Spleen (tissue), 11 donors: Measurements from ENCODE around the gene ZNF544. TPM values are rescaled to one million over a fixed set of nuclear protein-coding genes. Genes with fewer than 3 reads are reported as not detected.

ENCODE experiments used
- DNase-seq: peaks from one replicate; pipeline ENCODE4 v3.0.0-alpha.2; 2020
- H3K27ac ChIP-seq, 8 donors: fragments of 200-600 bp; sonication (generic) in 7 of 8; 1 replicate in 4 of 8; 2 replicates in 4 of 8; pipeline versions ENCODE4 v1.5.0 to v1.8.0; 2016 to 2021; ENCODE audit warnings: inconsistent platforms in 4 of 8, mild to moderate bottlenecking in 4 of 8, moderate library complexity in 1 of 8
- H3K27me3 ChIP-seq, 7 donors: fragments of 200-600 bp; sonication (generic) in 6 of 7; replicated peaks in 1 of 7; 1 replicate in 4 of 7; 2 replicates in 3 of 7; pipeline versions ENCODE4 v1.5.0 to v1.8.0; 2016 to 2021; ENCODE audit warnings: inconsistent platforms in 3 of 7, mild to moderate bottlenecking in 1 of 7
- H3K36me3 ChIP-seq, 6 donors: fragments of 200-600 bp; sonication (generic) in 5 of 6; 1 replicate in 4 of 6; 2 replicates in 2 of 6; pipeline versions ENCODE4 v1.5.0 to v1.8.0; 2016 to 2021; ENCODE audit warnings: inconsistent platforms in 2 of 6
- H3K4me1 ChIP-seq, 6 donors: fragments of 200-600 bp; sonication (generic) in 5 of 6; 1 replicate in 3 of 6; 2 replicates in 3 of 6; pipeline versions ENCODE4 v1.5.0 to v1.8.0; 2016 to 2021; ENCODE audit warnings: inconsistent platforms in 3 of 6
- H3K4me3 ChIP-seq, 8 donors: fragments of 200-600 bp; sonication (generic) in 7 of 8; 1 replicate in 4 of 8; 2 replicates in 4 of 8; pipeline versions ENCODE4 v1.5.0 to v1.8.0; 2016 to 2021; ENCODE audit warnings: inconsistent platforms in 4 of 8, mild to moderate bottlenecking in 4 of 8, moderate library complexity in 2 of 8
- H3K9me3 ChIP-seq, 8 donors: fragments of 200-600 bp; sonication (generic) in 7 of 8; 1 replicate in 4 of 8; 2 replicates in 4 of 8; pipeline versions ENCODE4 v1.5.0 to v1.8.0; 2016 to 2021; ENCODE audit warnings: inconsistent platforms in 4 of 8
- POLR2A ChIP-seq, 3 donors: fragments of 450-650 bp; IDR thresholded peaks; one replicate each; pipeline ENCODE4 v1.5.1; 2017; ENCODE audit warnings: antibody characterized with exemption in 3 of 3, mild to moderate bottlenecking in 1 of 3
- POLR2AphosphoS5 ChIP-seq, 3 donors: sonication (generic); formaldehyde crosslinking; IDR thresholded peaks; one replicate each; pipeline ENCODE4 v1.5.1; 2017; ENCODE audit warnings: antibody characterized with exemption in 3 of 3
- WGBS, 5 donors: extraction: QIAGEN DNeasy Blood & Tissue Kit in 3 of 5; methylation state at CpG; one replicate each; pipeline versions ENCODE4 v1.1.5 to v1.1.7; 2013 to 2018; 5-methylcytosine and 5-hydroxymethylcytosine counted together
- intact Hi-C: fragments of 100-400 bp; cut with DNase I; formaldehyde crosslinking; loops from one replicate; pipeline ENCODE4 v1.15.0; 2023; ENCODE audit warnings: low total_unique reads
- polyA plus RNA-seq, 3 donors: library from polyadenylated mRNA; stranded (reverse); fragments of 200-250 nt; gene quantifications; one replicate each; pipeline ENCODE4 v1.2.1, GENCODE V29; 2013
- total RNA-seq, 7 donors: library from RNA; depleted of rRNA in 3 of 7; stranded (reverse); fragments of >200 nt in 3 of 7; fragmentation: NEBNext Ultra II Directional in 4 of 7; extraction: Animal tissue kit (Norgen Biotek cat#: 25700) in 4 of 7; gene quantifications; one replicate each; pipeline versions ENCODE4 v1.1.0 to v1.2.1, GENCODE V29; 2016 to 2021
- TF ChIP-seq, protein P1 (sequence below), 11 experiments: fragments of 200-600 bp in 7 of 11; fragments of 450-650 bp in 4 of 11; sonication (generic) in 4 of 11; IDR thresholded peaks in 8 of 11; conservative IDR thresholded peaks in 3 of 11; 1 replicate in 7 of 11; 2 replicates in 4 of 11; pipeline versions ENCODE4 v1.4.0 to v1.8.0; 2016 to 2021; ENCODE audit warnings: antibody characterized with exemption in 11 of 11, inconsistent platforms in 4 of 11, mild to moderate bottlenecking in 1 of 11
- donor health status: healthy with polysubstance abuse.
- donor health status: DM: no; HTN: no; CAD: no; lungs with moderate emphysema.
- donor health status: DM: no; HTN: no; CAD: no.
- donor health status: Bipolar disorder and iron deficiency.
- donor health status: healthy.
- donor health status: DM: no; HTN: no; CAD: no.
- donor health status: DM: yes; HTN: yes; CAD: no.

ZNF544 gene
- total and polyA plus RNA-seq, 10 donors: 12.5 to 58.5 (median 32.3) TPM

DNA sequence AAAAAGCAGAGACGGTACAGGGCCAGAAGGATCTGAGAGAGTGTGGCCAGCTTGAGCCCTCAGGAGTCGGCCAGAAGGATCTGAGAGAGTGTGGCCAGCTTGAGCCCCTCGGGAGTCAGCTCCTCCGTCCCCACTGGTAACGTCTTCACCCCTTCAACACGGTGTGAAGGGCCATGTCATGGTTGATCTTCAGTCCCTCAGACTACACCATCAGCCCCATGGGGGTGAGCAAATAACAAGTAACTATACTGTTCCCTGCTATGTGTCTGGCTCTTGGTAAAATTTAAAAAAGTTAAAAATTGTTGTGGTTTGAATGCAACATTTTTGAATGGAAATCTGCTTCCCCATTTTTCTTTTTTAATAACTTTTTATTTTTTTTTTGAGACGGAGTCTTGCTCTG is 48.5 kb downstream of the ZNF544 start:
- TF ChIP-seq POLR2AphosphoS5 (IDR thresholded peaks at IDR 0.05): no peak
- no peak for TF ChIP-seq POLR2A (IDR thresholded peaks at IDR 0.05)
- TF ChIP-seq, protein P1, sequence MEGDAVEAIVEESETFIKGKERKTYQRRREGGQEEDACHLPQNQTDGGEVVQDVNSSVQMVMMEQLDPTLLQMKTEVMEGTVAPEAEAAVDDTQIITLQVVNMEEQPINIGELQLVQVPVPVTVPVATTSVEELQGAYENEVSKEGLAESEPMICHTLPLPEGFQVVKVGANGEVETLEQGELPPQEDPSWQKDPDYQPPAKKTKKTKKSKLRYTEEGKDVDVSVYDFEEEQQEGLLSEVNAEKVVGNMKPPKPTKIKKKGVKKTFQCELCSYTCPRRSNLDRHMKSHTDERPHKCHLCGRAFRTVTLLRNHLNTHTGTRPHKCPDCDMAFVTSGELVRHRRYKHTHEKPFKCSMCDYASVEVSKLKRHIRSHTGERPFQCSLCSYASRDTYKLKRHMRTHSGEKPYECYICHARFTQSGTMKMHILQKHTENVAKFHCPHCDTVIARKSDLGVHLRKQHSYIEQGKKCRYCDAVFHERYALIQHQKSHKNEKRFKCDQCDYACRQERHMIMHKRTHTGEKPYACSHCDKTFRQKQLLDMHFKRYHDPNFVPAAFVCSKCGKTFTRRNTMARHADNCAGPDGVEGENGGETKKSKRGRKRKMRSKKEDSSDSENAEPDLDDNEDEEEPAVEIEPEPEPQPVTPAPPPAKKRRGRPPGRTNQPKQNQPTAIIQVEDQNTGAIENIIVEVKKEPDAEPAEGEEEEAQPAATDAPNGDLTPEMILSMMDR (IDR thresholded peaks at IDR 0.05 in 8 of 11, conservative IDR thresholded peaks at IDR 0.05 in 3 of 11): no peak
- no peak for DNase-seq
- 83 to 97% (median 92%) methylated on average over 7 of the region's 7 CpGs for WGBS, 5 donors

DNA sequence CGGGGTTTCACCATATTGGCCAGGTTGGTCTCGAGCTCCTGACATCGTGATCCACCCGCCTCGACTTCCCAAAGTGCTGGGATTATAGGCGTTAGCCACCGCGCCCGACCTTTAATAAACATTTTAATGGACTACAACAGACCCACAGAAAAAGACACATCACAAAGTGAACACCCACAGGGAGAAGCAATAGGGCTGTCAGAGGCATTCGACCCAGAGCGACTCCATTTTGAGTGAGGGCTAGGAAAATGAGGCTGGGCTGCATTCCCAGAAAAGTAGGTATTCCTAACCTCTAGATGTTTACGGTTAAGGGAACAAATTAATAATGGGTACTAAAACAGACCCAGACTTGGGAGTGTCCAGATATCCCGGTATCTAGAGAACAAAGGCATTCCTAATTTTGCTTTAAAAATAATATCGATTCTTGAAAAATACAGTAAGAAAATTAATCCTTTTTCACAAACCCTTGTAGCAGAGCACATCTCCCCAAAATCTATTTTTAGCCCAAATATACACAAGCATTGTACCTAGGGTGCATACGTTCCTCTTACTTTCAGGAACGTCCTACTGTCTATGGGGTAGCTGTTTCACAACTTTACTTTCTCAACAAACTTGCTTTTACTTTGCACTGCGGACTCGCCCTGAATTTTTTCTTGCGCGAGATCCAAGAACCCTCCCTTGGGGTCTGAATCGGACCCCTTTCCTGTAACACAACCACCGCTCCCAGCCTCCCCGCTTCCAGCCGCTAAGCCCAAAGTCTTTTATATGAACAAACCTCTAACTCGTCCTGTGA is 49.2 kb downstream of the ZNF544 start:
- H3K27ac ChIP-seq: peak overlapping the region; percentile 79 to 93 (median 90)
- H3K27me3 ChIP-seq: no peaks in the 10 kb centered on the region
- intact Hi-C loops: no loop called here
- WGBS, 5 donors: 44 to 47% (median 45%) methylated on average over 25 of the region's 25 CpGs
- peaks cover 2 to 61% (median 45%) of the 10 kb centered on the region in 8 donors for H3K9me3 ChIP-seq
- peaks cover 0 to 38% (median 25%) of the 10 kb centered on the region in 6 donors for H3K36me3 ChIP-seq
- no peak for DNase-seq
- H3K4me1 ChIP-seq: peaks cover 8 to 46% (median 23%) of the 10 kb centered on the region in 6 donors
- no peak for TF ChIP-seq POLR2AphosphoS5 (IDR thresholded peaks at IDR 0.05)
- no peak for TF ChIP-seq POLR2A (IDR thresholded peaks at IDR 0.05)
- TF ChIP-seq, protein P1 (IDR thresholded peaks at IDR 0.05 in 8 of 11, conservative IDR thresholded peaks at IDR 0.05 in 3 of 11): no peak
- H3K4me3 ChIP-seq: peak overlapping the region; percentile 61 to 98 (median 87)

More for the DNA sequence above, 48.5 kb downstream of the ZNF544 start:
- Histone ChIP-seq H3K9me3 (peaks cover 5 to 62% (median 53%) of the 10 kb centered on the region in 8 donors), H3K4me3 (no peak overlapping the region), H3K4me1 (peaks cover 8 to 46% (median 23%) of the 10 kb centered on the region in 6 donors), H3K27ac (no peak overlapping the region), H3K36me3 (peaks cover 0 to 41% (median 32%) of the 10 kb centered on the region in 6 donors), H3K27me3 (no peaks in the 10 kb centered on the region)
- intact Hi-C loops: no loop called here

DNA sequence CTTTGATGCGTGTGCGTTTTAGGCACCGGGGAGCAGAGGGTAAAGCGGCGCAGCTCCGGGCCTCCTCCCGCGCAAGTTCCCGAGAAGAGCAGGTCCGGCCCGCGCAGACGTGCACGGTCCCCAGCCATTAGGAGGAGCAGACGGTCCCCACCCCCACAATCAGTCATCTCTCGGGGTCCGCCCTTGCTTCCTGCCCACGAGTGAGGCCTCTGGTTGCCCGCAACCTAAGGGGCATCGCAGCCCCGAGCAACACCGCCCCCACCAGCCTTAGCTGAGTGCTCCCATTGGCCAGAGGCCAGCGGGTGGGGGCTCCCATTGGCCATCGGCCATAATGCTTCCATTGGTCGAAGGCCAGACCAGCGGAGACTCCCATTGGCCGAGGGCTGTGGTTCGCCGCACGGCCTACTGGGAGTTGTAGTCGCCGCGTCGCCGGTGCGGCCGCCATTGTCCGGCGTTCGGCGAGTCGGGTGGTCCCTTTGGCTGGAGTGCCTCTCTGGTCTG is 49.9 kb downstream of the ZNF544 start, which contains the start of gene ZNF8:
ZNF8 (plus strand) TSS at position 415 of the 501 bp plus-strand sequence. CDS start 127 bp downstream, outside the sequence.
- intact Hi-C loops: no loop called here
- H3K27ac ChIP-seq: peak within 1 kb of the TSS; percentile 82 to 93 (median 90)
- TF ChIP-seq, protein P1 (IDR thresholded peaks at IDR 0.05 in 8 of 11, conservative IDR thresholded peaks at IDR 0.05 in 3 of 11): peak in 6 of 11 experiments; percentile 13 to 31 (median 20)
- peak in 1 of 3 donors; percentile 66 for TF ChIP-seq POLR2A (IDR thresholded peaks at IDR 0.05)
- TF ChIP-seq POLR2AphosphoS5 (IDR thresholded peaks at IDR 0.05): peak; percentile 95 to 98 (median 96)
- peak; percentile 98 for DNase-seq
- peaks cover 8 to 46% (median 23%) of the 10 kb centered on the region in 6 donors for H3K4me1 ChIP-seq
- no peaks in the 10 kb centered on the region for H3K27me3 ChIP-seq
- H3K9me3 ChIP-seq: peaks cover 0 to 61% (median 39%) of the 10 kb centered on the region in 8 donors
- peaks cover 0 to 38% (median 22%) of the 10 kb centered on the region in 6 donors for H3K36me3 ChIP-seq
- H3K4me3 ChIP-seq: peak within 1 kb of the TSS; percentile 70 to 98 (median 87)
- WGBS, 5 donors: 0 to 1% (median 0%) methylated on average over 24 to 42 of the region's 42 CpGs
